Kidney epithelial cell (primary cell): ENCODE data around the gene DNER. TPM values are rescaled to one million over a fixed set of nuclear protein-coding genes. Genes with fewer than 3 reads are reported as not detected.

Experiments used
- DNase-seq: peaks from one replicate; pipeline ENCODE4 v3.0.0-alpha.2; 2010; ENCODE audit warnings: low read depth
- H3K27me3 ChIP-seq: 2 replicates; pipeline ENCODE4 v1.6.0; 2011; ENCODE audit warnings: low read length; ENCODE audit not compliant: control insufficient read depth, insufficient read depth
- H3K36me3 ChIP-seq: 2 replicates; pipeline ENCODE4 v1.5.1; 2011; ENCODE audit warnings: low read length; ENCODE audit not compliant: control insufficient read depth, insufficient read depth
- H3K4me3 ChIP-seq: 2 replicates; pipeline ENCODE4 v1.5.1; 2011; ENCODE audit warnings: low read depth, mild to moderate bottlenecking, control low read depth, low read length
- total RNA-seq: library from RNA; depleted of rRNA; stranded (reverse); fragments of >200 nt; gene quantifications from 2 replicates; pipeline ENCODE4 v1.2.3, GENCODE V29; 2015
- TF ChIP-seq, protein P1 (sequence below): IDR thresholded peaks from 2 replicates; pipeline ENCODE4 v1.5.1; 2011; ENCODE audit warnings: mild to moderate bottlenecking, moderate library complexity, low read length, control low read depth, inconsistent platforms; ENCODE audit not compliant: insufficient read depth, poor library complexity, severe bottlenecking

The DNER gene
- total RNA-seq, 1 donor from 2014 or later, result 5.5 TPM

DNA sequence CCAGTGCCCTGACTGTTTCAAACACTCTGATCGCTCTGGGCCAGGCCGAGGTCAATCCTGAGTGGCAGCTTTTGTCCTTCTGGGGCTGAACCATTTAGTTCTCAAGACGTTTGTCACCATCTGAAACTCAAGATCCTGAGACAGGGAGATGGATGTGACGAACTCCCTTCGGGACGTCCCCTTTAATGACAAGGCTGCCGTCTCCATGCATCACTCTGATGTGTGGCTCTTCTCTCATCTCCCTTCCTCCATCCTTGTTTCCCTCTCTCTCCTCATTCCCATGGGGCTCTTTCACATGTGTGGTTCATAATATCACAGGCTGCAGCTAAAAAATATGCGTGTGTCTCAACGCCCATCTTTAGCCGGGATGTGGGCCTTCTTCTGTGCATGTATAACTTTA lies 189.6 kb downstream of the DNER start:
- H3K27me3 ChIP-seq, result no peaks in the 10 kb centered on the region
- TF ChIP-seq, protein P1, sequence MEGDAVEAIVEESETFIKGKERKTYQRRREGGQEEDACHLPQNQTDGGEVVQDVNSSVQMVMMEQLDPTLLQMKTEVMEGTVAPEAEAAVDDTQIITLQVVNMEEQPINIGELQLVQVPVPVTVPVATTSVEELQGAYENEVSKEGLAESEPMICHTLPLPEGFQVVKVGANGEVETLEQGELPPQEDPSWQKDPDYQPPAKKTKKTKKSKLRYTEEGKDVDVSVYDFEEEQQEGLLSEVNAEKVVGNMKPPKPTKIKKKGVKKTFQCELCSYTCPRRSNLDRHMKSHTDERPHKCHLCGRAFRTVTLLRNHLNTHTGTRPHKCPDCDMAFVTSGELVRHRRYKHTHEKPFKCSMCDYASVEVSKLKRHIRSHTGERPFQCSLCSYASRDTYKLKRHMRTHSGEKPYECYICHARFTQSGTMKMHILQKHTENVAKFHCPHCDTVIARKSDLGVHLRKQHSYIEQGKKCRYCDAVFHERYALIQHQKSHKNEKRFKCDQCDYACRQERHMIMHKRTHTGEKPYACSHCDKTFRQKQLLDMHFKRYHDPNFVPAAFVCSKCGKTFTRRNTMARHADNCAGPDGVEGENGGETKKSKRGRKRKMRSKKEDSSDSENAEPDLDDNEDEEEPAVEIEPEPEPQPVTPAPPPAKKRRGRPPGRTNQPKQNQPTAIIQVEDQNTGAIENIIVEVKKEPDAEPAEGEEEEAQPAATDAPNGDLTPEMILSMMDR, result no peak
- H3K4me3 ChIP-seq, result no peak overlapping the region
- no peak for DNase-seq
- no peaks in the 10 kb centered on the region for H3K36me3 ChIP-seq

DNA sequence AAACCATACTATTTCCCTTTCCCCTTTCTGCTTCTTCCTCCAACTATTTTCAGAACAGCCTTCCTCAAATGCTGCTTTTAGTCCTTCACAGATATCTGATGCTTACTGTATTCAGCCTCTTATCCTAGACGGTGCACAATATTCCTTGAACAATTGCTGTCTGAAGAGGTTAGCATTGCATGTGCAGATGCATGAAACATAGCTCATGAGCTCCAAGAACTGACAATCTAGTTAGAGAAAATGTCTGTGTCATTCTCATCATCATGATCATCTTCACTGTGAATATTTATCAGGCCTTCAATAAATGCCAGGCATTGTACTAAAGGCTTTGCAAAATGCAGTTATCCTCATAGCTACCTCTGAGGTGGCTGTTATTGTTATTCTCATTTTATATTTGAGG lies 190.7 kb downstream of the DNER start:
- Histone ChIP-seq H3K4me3 (no peak overlapping the region), H3K36me3 (no peaks in the 10 kb centered on the region), H3K27me3 (no peaks in the 10 kb centered on the region)
- DNase-seq, result no peak
- TF ChIP-seq, protein P1, result no peak

DNA sequence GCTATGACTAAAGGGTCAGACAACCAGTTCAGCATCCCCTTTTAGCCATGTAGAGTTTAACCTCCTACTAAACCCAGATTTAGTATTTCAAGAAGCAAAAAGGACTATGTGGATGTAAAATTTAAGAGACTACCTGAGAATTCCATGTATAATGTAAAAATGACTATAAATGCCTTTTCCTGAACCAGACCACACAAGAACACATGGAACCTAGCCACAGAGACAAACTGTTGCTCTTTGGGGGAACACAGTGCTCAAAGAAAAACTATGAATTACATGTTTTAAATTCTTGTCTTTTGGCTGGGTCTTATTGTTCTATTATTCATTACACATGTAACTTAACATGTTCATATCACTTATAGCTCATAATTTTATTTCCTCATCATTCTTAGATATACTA lies 192.8 kb downstream of the DNER start:
- Histone ChIP-seq H3K36me3 (no peaks in the 10 kb centered on the region), H3K27me3 (no peaks in the 10 kb centered on the region), H3K4me3 (no peak overlapping the region)
- TF ChIP-seq, protein P1, result no peak
- DNase-seq, result no peak

DNA sequence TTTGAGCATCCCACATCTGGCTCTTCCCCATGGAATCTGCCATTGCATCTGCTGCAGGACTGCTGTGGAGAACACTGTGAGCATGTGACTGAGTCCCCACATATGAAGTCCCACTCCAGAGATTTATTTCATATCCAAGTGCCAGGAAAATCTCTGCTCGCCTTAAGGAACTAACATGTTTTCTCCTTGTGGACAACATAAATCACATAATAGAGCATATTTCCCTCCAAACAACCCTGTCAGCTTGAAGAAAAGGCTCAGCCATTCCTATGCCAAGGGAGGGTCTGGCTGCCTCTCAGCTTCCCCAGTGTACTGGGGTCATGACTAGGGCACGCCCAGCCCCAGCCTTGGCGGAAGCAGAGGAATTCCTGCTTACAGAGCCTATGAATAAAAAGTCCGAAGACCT lies 193.7 kb downstream of the DNER start:
- no peak overlapping the region for H3K4me3 ChIP-seq
- H3K36me3 ChIP-seq, result no peaks in the 10 kb centered on the region
- H3K27me3 ChIP-seq, result no peaks in the 10 kb centered on the region
- TF ChIP-seq, protein P1, result no peak
- no peak for DNase-seq

DNA sequence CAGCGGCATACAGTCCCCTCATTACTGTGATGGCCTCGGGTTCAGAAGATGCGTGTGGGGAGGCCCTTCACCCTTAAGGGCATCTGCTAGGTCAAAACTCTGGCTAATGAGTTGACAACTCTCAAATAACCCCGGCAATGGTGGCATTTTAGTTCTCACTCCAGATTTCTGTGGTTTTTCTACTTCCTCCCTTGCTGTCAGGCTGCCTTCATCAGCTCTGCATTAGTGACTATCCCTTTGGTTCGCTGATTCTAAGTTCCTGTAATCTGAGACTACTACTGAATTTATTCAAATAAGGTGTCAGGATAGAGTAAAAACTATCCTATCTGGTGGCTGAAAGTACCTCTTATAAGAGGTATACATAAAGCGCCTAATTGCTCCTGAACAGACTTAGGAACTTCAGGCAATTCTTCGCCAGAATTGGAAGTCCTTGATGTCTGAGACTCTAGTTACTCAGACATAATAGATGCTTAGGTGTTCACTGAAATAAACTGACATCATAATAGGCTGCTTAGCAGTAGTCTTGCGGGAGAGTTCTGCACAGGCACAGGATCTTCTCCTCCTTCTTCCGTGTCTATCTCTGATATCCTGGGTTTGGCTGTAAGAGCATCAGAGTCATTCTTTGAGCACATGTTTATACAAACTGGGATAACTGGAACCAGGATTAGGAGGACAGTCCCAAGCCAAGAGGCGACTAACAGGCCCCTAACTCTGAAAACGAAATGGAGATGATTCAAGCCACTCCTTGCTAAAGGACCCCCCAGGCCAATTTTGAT lies 194.5 kb downstream of the DNER start:
- TF ChIP-seq, protein P1, result no peak
- DNase-seq, result no peak
- Histone ChIP-seq H3K36me3 (no peaks in the 10 kb centered on the region), H3K27me3 (no peaks in the 10 kb centered on the region), H3K4me3 (no peak overlapping the region)
